Bronchial epithelial cell (primary cell): Measurements from ENCODE around the gene OR52E1. TPM values are rescaled to one million over a fixed set of nuclear protein-coding genes. Genes with fewer than 3 reads are reported as not detected.

Experiments
- DNase-seq: peaks from one replicate; pipeline ENCODE4 v3.0.0-alpha.2; 2010; ENCODE audit warnings: low read depth
- FAIRE-seq: peaks from 2 replicates; lab custom pipeline; 2011; peaks lifted over from hg19 to GRCh38; lab: Jason Lieb, UNC
- H3K27me3 ChIP-seq: 2 replicates; pipeline ENCODE4 v1.5.1; 2011; ENCODE audit warnings: low read length; ENCODE audit not compliant: control insufficient read depth, insufficient read depth
- H3K36me3 ChIP-seq: 2 replicates; pipeline ENCODE4 v1.5.1; 2011; ENCODE audit warnings: low read length; ENCODE audit not compliant: control insufficient read depth, insufficient read depth
- H3K4me3 ChIP-seq: 2 replicates; pipeline ENCODE4 v1.5.1; 2011; ENCODE audit warnings: mild to moderate bottlenecking, low read depth, low read length, control low read depth
- total RNA-seq: library from RNA; depleted of rRNA; stranded (reverse); fragments of >200 nt; gene quantifications from 2 replicates; pipeline ENCODE4 v1.2.1, GENCODE V29; 2014
- TF ChIP-seq, protein P1 (sequence below): IDR thresholded peaks from 2 replicates; pipeline ENCODE4 v1.5.1; 2011; ENCODE audit warnings: mild to moderate bottlenecking, moderate library complexity, low read length, control low read depth, inconsistent platforms; ENCODE audit not compliant: insufficient read depth, severe bottlenecking

Gene OR52E1
- not detected in 2 replicates for total RNA-seq

DNA sequence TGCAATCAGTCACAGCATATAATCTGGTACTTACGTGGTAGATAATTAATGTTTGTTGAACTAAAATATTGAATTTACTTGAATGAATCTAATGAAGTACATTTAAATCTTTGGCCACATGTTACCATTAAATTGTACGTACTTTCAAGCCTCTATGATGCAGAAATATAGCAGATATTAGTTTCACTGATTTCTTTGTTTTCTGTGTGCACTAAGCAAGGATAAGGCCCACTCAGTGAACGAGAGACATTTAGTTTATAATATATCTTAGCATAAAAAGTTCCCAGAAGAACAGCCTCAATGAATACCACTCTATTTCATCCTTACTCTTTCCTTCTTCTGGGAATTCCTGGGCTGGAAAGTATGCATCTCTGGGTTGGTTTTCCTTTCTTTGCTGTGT lies at the start of gene OR52E1:
Gene OR52E1 (plus strand): TSS at position 301 of the 400 bp plus-strand sequence.
- DNase-seq (no peak), FAIRE-seq (no peak)
- H3K36me3 ChIP-seq, result no peaks in the 10 kb centered on the region
- no peaks in the 10 kb centered on the region for H3K27me3 ChIP-seq
- TF ChIP-seq, protein P1, sequence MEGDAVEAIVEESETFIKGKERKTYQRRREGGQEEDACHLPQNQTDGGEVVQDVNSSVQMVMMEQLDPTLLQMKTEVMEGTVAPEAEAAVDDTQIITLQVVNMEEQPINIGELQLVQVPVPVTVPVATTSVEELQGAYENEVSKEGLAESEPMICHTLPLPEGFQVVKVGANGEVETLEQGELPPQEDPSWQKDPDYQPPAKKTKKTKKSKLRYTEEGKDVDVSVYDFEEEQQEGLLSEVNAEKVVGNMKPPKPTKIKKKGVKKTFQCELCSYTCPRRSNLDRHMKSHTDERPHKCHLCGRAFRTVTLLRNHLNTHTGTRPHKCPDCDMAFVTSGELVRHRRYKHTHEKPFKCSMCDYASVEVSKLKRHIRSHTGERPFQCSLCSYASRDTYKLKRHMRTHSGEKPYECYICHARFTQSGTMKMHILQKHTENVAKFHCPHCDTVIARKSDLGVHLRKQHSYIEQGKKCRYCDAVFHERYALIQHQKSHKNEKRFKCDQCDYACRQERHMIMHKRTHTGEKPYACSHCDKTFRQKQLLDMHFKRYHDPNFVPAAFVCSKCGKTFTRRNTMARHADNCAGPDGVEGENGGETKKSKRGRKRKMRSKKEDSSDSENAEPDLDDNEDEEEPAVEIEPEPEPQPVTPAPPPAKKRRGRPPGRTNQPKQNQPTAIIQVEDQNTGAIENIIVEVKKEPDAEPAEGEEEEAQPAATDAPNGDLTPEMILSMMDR, result no peak
- H3K4me3 ChIP-seq, result no peak within 1 kb of the TSS

DNA sequence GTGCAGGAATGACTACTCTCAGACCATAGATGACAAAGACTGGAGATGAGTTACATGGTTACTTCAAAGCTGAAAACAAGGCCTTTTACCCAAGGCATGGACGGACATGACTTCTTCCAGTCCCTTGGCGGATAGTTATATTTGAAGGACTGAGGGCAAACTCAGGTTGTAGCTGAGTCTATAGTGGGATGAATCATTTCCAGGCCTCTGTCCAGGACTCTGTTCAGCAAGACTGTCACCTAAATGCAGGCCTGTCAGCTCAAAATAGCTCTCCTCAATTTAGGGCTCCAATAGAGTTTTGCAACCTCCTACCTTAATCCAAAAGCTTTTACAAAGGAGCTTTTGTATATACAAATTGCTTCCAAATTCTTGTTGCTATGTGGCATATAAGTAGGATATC lies 47.4 kb upstream of the OR52E1 start:
- no peak for DNase-seq

DNA sequence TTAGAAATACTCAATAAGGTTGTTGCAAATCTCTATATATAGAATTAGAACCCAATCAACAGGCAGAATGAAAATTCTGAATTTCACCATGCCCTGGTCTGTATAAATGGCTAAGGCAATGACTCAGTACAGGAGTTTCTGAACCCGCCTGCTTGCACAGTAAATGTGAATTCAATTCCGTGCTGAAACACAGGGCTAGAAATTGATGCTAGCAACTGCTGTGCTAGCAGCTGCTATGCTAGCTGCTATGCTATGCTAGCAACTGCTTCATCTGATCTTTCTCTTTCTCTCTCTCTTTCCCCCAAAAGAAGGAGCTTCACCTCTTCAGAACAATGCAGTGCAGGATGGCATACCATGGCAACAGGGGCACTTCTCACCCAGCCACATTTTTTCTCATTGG lies 32.7 kb upstream of the OR52E1 start:
- no peak for DNase-seq
- Histone ChIP-seq H3K4me3 (no peak overlapping the region), H3K27me3 (no peaks in the 10 kb centered on the region), H3K36me3 (no peaks in the 10 kb centered on the region)
- TF ChIP-seq, protein P1, result no peak
- no peak for FAIRE-seq

More for the DNA sequence above, 47.4 kb upstream of the OR52E1 start:
- no peak overlapping the region for H3K4me3 ChIP-seq
- FAIRE-seq, result no peak
- TF ChIP-seq, protein P1, result no peak
- no peaks in the 10 kb centered on the region for H3K36me3 ChIP-seq
- no peaks in the 10 kb centered on the region for H3K27me3 ChIP-seq

DNA sequence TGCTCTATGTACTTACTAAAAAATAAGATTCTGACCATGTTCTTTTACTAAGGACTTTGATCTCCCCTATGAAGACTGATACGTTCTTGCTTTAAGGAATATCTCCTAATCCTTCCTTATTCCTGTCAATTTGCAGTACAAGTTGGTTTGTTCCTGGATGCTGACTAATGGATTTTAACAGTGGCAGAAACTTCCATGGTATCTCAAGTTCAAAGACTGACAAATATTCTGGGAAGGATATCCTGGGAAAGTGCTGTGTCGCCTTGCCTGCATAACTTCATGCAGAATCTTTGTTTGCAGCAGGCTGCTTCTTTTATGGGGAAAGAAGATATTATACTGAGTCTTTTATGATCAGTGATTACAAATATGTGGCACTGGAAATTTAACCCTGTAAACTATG lies 31.4 kb upstream of the OR52E1 start:
- DNase-seq (no peak), FAIRE-seq (no peak)
- TF ChIP-seq, protein P1, result no peak
- Histone ChIP-seq H3K27me3 (no peaks in the 10 kb centered on the region), H3K36me3 (no peaks in the 10 kb centered on the region), H3K4me3 (no peak overlapping the region)

DNA sequence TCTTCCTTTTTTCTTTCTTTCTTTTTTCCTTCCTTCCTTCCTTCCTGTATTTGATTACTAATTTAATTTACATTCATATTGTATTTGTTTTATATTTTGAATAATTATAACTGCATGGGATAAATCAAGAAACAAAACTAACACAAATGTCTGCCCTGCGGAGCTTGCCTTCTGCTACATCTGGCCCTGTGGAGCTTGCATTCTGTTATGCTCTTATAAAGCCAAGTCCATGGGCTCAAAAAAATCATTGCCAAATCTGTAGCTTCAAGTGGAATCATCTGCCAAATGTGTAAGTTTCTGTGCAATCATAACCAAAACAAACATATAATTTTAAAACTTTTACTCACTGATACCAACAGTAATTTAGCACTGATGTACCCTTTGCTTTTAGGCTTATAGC lies 31.0 kb upstream of the OR52E1 start:
- no peak overlapping the region for H3K4me3 ChIP-seq
- no peak for FAIRE-seq
- TF ChIP-seq, protein P1, result no peak
- H3K36me3 ChIP-seq, result no peaks in the 10 kb centered on the region
- DNase-seq, result no peak
- H3K27me3 ChIP-seq, result no peaks in the 10 kb centered on the region

DNA sequence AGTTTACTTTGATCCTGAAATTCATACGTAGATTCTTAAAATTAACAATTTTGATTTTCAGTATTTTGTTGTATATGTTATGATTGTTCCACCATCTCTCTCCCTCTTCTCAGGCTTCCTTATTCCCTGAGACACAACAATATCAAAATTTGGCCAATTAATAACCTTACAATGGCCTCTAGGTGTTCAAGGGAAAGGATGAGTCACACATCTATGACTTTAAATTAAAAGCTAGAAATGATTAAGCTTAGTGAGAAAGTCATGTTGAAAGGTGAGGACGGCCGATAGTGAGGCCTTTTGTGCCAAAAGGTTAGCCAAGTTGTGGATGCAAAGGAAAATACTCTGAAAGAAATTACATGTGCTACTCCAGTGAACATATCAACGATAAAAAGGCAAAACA lies 28.5 kb upstream of the OR52E1 start:
- H3K27me3 ChIP-seq, result no peaks in the 10 kb centered on the region
- no peaks in the 10 kb centered on the region for H3K36me3 ChIP-seq
- H3K4me3 ChIP-seq, result no peak overlapping the region
- FAIRE-seq, result no peak
- peak; percentile 5 for DNase-seq
- TF ChIP-seq, protein P1, result no peak
